Activated CD4-positive, CD25-positive, alpha-beta regulatory T cell treated with anti-CD3 and anti-CD28 coated beads, Interleukin-2, amount 50 U/mL, for 16 hours (primary cell): ENCODE results near the gene ECI1.
"Not testable (repeated sequence)": the region's sequence is repeated elsewhere in the genome, so short reads cannot be mapped to it uniquely, and the experiment has no call there.

Experiments used
- DNase-seq: peaks from one replicate; pipeline ENCODE4 v3.0.0-alpha.2; 2020; ENCODE audit warnings: low read depth, low spot score

Gene ECI1

DNA sequence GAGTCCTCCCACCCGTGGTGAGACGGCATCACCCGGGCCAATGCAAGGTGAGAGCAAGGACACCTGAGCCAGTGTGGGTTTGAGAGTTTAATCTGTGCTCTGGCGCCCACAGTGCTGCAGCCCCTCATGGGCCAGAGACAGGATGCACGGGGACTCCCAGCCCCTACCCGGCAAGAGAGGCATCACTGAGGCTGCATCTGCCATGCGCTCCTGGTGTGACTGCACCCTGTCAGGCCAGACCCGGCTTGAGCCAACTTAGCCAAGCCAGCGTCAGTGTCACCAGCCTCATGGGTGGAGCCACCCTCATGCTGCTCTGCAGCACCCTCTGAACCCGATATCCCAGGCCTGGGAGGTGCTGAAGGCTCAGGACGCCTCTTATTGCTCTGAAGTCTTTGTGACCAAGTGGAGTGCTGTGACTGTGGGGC is 39.5 kb downstream of the ECI1 start:
- no peak for DNase-seq

DNA sequence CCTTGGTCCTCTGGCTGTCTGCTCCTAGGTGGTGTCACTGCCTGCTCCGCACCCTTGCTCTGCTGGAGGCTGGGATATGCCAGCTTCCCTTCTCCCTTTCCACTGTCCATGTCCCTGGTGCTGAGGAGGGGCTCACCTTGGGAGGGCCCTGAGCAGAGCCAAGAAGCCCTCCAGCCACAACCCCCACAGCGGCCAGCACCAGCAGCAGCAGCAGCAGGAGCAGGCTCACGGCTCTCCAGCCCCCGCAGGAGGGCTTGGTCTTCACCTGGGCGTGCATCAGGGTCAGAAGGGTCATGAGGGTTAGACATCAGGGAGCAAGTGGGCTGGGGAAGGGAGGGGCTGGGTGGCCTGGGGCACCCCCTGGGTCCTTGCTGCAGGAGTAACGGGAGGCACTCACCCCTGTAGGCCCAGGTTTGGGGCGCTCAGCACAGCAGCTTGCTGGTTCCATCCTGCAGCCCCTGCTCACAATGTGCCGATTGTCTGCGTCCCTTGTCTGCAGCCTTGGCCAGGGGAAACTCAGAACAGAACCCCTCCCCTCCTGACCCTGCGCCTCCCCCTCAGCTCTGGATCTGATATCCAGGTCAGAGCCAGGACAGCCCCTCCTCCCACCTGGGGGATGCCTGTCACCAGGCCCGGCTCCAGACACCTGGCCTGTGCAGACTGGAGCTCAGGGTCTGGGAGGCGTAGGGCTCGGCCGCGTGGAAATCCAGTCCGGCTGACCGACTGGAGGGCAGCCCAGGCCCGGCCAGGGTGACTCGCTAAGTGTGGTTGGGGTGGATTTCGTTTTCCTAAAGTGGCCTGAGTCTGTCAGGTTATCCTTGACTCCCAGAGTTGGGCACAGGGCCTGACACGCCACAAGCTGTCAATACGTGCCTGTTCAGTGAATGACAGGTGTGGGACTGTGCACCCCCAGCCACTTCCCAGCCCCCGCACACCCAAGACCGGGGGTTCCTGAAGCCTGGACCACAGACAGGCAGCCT is 40.7 kb downstream of the ECI1 start, which contains the start of gene BRICD5:
TSS of gene BRICD5 (minus strand) at position 478 of the 980 bp plus-strand sequence. CDS start at position 448, 30 bp downstream.
- no peak for DNase-seq

DNA sequence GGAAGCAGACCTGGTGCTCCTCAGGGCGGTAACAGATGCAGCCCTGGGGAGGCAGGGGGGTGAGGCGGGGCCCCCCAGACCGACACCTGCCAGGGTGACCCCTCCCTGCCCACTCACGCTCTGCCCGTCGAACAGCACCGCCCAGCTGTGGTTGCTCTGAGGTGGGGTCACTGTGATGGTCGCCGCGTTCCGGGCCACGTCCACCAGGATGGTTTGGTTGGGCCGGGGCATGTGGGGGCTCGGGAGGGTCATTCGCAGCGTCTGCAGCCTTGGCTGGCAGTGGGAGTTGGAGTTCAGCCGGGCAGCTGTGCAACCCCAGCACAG is 41.4 kb downstream of the ECI1 start:
- no peak for DNase-seq

DNA sequence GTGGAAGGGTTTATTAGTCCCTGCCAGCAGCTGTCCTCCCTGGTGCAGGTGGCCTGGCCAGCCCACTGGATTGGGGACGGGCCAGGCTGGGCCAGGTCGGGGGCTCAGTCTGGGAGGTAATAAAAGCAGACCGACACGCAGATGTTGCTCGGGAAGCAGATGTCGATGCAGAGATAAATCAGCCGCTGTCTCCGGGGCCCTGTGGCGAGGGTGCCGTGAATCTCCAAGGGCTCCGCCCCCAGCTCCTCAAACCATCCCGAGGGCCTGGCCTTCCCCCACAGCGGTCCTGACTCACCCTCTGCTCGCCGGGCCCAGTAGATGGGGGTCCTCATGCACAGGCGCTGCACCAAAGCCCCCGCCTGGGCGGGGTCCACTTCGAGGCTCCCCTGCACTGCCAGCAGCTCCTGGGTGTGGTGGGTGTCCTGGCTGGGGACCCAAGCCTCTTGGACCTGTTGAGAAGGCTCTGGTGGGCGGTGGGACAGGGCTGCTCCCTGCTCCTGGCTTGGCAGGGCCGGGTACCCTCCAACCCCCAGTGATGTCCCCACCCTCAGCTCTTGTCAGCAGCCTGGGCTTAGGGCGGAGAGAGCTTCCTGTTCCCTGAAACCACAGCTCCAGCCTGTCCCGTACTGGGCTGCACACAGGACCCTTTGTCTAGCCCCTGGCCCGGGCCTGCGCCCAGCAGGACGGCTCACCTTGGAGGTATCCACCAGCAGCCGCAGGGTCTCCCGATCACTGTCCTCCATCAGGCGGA is 42.0 kb downstream of the ECI1 start:
- DNase-seq, result no peak

DNA sequence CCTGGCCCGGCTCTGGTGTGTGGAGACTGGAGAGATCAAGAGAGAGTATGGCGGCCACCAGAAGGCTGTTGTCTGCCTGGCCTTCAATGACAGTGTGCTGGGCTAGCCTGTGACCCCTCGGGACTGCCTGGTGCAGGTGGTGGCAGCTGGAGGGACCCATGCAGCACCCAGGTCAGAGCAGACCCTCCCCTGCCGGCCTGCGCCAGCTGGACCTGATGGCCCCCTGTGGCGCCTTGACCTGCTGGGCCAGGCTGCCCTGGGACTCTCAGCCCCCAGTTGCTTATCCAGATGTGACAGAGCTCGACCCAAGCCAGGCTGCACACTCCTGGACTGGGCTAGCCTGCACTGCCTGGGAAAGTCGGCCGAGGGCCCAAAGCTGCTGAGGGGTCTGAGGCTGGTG is 42.6 kb downstream of the ECI1 start:
- DNase-seq, result no peak

DNA sequence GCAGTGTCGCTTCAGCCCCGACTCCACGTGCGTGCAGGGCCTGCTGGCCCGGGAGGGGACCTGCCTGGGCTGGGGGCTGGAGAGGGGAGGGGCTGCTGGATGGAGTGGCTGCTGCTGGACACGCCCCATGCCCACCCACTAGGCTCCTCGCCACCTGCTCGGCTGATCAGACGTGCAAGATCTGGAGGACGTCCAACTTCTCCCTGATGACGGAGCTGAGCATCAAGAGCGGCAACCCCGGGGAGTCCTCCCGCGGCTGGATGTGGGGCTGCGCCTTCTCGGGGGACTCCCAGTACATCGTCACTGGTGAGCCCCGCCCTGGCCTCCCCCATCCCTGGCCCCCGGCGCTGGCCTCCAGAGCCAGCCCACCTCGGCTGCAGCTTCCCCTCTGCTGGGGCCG is 43.1 kb downstream of the ECI1 start:
- DNase-seq, result no peak

DNA sequence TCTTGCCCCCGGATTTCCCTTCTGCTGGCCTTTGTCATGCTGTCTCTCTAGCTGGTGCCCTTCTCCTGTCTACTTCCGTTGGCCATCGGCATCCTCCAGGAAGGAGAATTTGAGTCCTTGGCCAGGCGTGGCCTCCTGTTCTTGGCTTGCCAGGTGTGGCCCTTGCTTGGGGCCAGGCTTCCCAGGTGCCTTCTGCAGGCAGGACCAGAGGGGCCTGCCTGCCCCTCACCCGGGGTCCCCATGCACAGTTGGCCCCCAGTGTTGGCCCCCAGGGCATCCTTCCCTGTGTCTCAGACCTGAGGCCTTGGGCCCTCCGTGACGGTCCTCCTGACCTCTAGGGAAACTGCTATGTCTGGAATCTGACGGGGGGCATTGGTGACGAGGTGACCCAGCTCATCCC is 43.5 kb downstream of the ECI1 start:
- DNase-seq, result no peak

DNA sequence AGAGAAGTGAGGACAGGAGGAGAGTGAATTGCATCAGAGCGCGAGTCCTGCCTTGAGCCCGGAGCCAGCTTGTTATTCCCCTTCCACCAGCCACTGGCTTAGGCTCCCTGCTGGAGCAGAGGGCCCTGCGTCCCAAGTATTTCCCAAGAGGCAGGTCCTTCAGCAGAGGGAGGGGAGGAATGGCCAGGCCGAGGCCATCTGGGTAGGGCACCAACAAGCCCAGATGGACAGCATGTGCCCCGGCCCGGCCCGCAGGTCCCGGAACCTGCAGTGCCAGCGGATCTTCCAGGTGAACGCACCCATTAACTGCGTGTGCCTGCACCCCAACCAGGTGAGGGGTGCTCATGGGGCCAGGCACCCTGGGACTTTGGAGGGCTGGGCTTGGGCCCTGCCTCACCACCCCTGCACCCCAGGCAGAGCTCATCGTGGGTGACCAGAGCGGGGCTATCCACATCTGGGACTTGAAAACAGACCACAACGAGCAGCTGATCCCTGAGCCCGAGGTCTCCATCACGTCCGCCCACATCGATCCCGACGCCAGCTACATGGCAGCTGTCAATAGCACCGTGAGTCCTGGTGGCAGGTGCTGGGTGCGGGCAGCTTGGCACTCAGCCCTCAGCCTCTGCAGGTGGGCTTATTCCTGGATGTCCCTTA is 44.5 kb downstream of the ECI1 start:
- DNase-seq, result no peak

DNA sequence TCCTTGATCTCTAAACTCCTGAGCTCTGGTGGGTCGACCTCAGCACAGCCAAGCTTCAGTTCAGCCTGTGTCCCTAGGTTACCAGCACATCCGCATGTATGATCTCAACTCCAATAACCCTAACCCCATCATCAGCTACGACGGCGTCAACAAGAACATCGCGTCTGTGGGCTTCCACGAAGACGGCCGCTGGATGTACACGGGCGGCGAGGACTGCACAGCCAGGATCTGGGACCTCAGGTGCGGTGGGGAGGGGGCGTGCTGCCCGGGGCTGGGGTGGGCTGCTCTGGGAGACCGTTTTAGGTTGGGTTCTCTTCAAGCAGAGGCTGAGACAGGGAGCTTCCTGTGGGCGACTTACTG is 45.0 kb downstream of the ECI1 start:
- no peak for DNase-seq

DNA sequence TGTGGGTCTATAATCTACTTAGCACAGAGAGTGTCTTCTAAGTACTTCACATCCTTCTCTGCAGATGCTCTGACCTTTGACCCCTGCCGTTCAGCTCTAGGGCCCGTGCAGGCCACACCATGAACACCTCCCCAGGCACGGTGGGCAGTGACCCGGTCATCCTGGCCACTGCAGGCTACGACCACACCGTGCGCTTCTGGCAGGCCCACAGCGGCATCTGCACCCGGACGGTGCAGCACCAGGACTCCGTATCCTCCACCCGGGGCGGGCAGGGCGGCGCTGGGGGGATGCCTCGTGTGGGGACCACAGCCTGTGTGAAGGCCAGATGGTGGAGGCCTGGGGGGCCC is 45.4 kb downstream of the ECI1 start:
- DNase-seq, result no peak

DNA sequence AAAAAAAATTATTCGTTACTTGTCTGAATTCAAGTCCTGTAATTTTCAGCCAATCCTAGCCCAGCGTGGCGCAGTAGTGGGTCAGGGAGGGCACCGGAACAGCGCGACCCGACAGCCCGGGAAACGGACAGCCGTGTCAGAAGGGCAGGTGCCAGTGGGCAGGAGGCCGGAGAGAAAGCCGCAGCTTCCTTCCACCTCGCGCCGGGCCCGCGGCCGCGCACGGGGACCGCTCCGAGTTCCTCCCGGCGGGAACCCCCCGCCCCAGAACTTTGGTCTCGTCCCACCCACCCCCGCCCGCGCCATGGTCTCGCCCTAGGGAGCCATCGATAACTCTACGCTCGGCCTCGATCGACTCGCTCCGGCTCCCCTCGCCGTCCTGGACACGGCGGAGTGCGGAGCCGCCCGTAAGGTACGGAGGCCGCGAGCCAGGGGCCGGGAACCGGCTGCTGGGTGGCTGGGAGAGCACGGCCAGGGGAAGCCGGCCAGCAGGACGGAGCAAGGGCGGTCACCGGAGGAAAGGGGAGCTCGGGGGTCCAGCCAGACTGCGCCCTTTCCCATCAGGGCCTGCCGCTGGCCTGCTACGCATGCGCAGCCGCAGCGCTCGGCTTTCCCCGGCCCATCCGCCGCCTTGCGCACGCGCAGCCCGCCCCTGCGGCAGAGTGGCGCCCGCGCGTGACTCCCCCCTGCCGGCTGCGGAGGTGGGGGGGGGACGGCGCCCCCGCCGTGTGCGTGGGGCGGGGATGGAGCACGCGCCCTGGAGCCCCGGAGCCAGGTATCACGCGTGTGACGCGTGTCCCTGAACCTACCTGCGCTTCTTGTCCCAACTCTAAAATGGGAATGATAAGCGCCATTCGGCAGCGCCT is 46.1 kb downstream of the ECI1 start, which contains the start of gene MLST8:
TSS of gene MLST8 (plus strand) at position 351 of the 863 bp plus-strand sequence. CDS start 632 bp downstream, outside the sequence.
- peak; percentile 85 for DNase-seq

DNA sequence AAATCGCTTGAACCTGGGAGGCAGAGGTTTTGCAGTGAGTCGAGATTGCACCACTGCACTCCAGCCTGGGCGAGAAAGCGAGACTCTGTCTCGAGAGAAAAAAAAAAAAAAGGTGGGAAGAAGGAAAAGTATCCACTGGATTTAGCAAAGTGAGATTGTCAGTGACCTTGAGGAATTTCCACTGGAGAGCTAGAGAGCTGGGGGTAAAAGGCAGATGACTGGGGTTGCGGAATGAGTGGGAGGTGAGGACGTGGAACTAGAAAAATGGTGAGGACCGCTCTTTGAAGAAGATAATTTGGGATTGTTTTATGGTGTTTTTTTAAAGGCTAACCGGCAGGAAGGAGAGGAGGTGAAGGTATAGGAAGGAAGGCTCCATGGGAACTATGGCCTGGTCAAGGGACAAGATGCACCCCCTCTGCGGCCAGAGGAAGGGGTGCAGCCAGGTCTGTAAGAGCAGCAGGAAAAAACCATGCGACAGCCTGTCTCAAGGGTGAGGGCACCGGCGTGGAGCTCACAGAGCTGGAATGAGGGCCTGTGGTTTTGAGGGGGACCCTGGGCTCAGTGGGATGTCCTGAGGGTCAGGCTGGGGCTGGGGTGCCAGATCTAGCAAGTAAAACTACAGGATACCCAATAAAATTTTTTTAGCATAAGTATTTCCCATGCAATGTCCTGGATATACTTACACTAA is 46.8 kb downstream of the ECI1 start:
- DNase-seq, result no peak

DNA sequence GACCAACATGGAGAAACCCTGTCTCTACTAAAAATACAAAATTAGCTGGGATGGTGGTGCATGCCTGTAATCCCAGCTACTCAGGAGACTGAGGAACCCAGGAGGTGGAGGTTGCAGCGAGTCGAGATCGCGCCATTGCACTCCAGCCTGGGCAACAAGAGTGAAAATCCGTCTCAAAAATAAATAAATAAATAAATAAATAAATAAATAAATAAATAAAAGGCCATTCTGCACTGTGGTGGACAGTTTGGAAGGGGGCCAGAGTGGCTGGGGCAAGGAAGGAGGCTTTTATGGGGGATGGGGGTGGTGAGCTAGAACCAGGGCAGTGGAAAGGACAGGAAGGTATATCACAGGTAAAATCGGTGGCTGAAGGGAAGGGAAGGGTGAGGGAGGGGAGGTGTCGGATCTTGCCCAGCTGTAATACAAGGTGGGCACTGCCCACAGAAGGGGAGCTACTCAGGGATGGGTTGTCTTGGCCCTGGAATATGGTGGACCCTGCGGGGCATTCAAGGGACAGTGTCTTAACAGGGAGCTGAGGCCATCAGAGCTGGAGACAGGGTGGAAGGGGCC is 48.2 kb downstream of the ECI1 start:
- DNase-seq, result not testable (repeated sequence)

DNA sequence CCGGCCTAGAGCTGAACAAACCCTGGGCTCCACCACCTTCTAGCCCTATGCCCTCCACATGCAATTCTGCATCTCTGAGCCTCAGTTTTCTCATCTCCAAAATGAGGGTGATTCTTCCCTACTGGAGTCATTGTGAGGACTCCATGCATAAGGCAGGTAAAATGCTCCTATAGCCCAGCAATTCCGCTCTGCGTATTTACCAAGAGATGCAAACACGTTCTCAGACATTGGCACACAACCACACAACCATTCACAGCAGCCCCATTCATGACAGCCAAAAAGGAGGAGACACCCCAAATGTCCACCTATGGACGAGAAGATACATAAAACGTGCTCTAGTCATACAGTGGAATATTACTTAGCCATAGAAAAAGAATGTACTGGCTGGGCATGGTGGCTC is 51.1 kb downstream of the ECI1 start:
- no peak for DNase-seq

DNA sequence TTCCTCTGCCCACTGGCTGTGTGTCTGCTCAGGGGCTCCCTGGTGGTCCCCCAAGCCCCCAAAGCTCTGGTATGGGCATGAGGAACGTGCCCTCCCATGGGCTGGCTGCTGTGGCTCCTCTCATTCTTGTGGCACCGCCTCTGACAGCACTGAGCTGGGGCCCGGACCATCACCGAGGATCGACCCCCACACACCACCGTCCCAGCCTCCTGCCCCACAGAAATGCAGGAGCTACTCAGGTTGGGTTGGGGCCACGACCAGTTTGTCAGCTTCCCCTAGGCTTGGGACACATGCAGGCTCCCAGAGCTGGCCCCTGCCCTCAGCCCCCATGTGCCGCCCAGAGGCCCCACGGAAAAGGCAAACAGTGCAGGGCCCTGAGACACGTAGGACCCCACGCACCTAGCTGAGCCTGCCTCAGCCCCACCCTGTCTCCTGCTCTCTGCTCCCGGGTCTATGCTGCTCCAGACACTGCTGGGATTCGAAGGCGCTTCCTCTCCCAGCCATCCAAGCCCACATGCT is 51.7 kb downstream of the ECI1 start:
- DNase-seq, result no peak

DNA sequence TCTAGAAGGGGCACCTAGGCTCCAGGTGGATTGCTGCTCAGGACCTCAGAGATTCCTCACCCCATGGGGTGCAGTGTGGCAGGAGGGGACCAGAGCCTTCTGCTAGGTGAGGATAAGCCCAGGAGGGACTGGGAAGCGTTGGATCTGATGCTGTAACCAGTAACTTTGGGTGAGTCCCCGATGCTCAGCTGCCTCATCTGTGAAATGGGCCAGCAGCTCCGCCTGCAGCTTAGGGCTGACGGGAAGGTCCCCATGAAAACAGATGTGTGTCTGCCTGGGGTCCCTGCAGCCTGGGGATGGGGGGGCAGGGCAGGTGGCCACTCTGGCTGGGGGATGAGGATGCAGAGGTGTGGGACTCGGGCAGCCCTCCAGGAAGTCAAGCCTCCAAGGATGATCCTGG is 52.3 kb downstream of the ECI1 start:
- no peak for DNase-seq

DNA sequence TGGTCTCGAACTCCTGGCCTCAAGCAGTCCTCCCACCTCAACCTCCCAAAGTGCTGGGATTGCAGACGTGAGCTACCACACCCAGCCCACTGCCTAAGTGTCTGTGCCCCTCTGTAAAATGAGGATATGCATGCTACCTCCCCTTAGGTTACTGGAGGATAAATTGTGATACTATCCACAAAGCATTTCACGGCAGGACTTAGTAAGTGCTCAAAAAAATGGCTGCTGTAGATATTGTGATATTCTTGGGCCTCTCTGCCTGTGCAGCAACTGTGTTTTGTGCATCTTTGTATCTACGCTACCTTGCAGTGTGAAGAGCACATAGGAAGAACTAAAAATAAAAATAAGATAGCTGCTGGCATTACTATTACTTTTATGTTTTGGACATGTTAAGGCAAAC is 53.1 kb downstream of the ECI1 start:
- no peak for DNase-seq

DNA sequence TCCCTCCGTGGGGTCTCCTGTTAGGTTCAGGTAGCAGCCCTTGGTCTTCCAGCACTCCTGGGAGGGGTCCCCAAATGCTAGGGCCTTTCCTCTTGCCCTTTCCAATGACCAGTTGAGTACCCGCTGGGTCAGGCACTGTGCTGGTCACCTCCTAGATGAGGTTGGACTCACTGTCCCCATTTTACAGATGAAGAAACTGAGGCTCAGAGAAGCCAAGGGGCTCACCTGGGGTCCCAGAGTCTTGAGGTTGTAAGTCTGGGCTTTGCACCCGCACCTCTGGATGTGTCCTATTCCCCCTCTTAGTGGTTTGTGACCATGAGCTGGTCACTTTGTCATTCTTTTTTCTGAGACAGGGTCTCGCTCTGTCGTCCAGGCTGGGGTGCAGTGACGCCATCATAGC is 53.6 kb downstream of the ECI1 start:
- no peak for DNase-seq

DNA sequence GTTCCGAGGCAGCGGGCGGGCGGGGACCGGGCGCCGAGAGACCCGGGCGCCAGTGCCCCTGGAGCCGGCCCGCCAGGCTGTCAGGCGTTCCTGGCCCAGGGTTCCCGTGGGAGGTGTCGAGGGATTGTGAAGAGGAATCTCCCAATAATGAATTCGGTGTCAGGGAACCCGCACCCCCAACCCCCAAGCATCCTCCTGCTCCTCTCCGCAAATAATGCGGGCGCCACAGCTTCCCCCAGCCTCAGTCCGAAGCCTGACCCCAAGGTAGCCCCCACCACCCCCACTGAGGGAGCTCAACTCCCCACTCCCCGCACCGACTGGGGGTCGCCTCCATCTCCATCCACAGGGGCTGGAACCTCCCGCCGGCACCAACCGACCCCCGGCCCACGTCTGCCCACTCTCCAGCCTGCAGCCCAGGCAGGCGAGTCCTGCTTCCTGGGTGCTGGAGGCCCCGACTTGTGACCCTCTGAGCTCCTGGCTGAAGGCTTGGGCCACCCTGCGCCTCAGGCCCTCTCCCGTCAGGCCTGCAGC is 54.3 kb downstream of the ECI1 start:
- DNase-seq, result no peak
